CD14-positive monocyte (primary cell): ENCODE measurements around the gene PLCH1. TPM values are rescaled to one million over a fixed set of nuclear protein-coding genes. Genes with fewer than 3 reads are reported as not detected.

Source experiments
- DNase-seq, 3 donors: peaks; one replicate each; pipeline ENCODE4 v3.0.0-alpha.2; 2011 to 2022
- H2AFZ ChIP-seq: 2 replicates; pipeline ENCODE4 v1.6.0; 2012; ENCODE audit warnings: mild to moderate bottlenecking, low read depth, low read length, inconsistent platforms; ENCODE audit not compliant: insufficient read depth, poor library complexity, severe bottlenecking
- H3K27ac ChIP-seq, 2 donors: 1 replicate in 1 of 2; 2 replicates in 1 of 2; pipeline ENCODE4 v1.5.1; 2012 to 2013; ENCODE audit warnings: low read length in 2 of 2, control low read depth in 1 of 2, inconsistent platforms in 1 of 2, low read depth in 1 of 2, mild to moderate bottlenecking in 1 of 2
- H3K27me3 ChIP-seq, 2 donors: one replicate each; pipeline versions ENCODE4 v1.6.0 to v1.6.1; 2011 to 2013; ENCODE audit warnings: low read length in 2 of 2; ENCODE audit not compliant: control insufficient read depth in 2 of 2, insufficient read depth in 2 of 2
- H3K36me3 ChIP-seq, 2 donors: replicated peaks in 1 of 2; 1 replicate in 1 of 2; 2 replicates in 1 of 2; pipeline versions ENCODE4 v1.5.1 to v1.6.1; 2012 to 2013; ENCODE audit warnings: low read length in 2 of 2, control low read depth in 1 of 2, inconsistent platforms in 1 of 2, mild to moderate bottlenecking in 1 of 2; ENCODE audit not compliant: insufficient read depth in 2 of 2, control insufficient read depth in 1 of 2
- H3K4me1 ChIP-seq, 2 donors: 1 replicate in 1 of 2; 2 replicates in 1 of 2; pipeline versions ENCODE4 v1.5.1 to v1.6.1; 2012 to 2013; ENCODE audit warnings: low read length in 2 of 2, control low read depth in 1 of 2, inconsistent platforms in 1 of 2, mild to moderate bottlenecking in 1 of 2, moderate library complexity in 1 of 2; ENCODE audit not compliant: insufficient read depth in 2 of 2, control insufficient read depth in 1 of 2
- H3K4me2 ChIP-seq: replicated peaks from 2 replicates; pipeline ENCODE3; 2012; ENCODE audit warnings: low read length, moderate library complexity, mild to moderate bottlenecking; ENCODE audit not compliant: poor library complexity, severe bottlenecking; ENCODE audit errors: extremely low read depth
- H3K4me3 ChIP-seq, 3 experiments: fragments of 200-600 bp in 1 of 3; sonication (generic) in 1 of 3; replicated peaks in 1 of 3; 1 replicate in 2 of 3; 2 replicates in 1 of 3; pipeline ENCODE4 v1.5.1; 2011 to 2013; ENCODE audit warnings: low read length in 3 of 3, mild to moderate bottlenecking in 3 of 3, control low read depth in 2 of 3, low read depth in 2 of 3, inconsistent platforms in 1 of 3, moderate library complexity in 1 of 3
- H3K79me2 ChIP-seq: 2 replicates; pipeline ENCODE4 v1.6.0; 2012; ENCODE audit warnings: mild to moderate bottlenecking, control low read depth, inconsistent platforms, low read length, moderate library complexity; ENCODE audit not compliant: insufficient read depth
- H3K9ac ChIP-seq: 2 replicates; pipeline ENCODE4 v1.6.0; 2017; ENCODE audit warnings: low read length, mild to moderate bottlenecking; ENCODE audit not compliant: insufficient read depth, poor library complexity, severe bottlenecking
- H3K9me3 ChIP-seq, 2 donors: replicated peaks in 1 of 2; 1 replicate in 1 of 2; 2 replicates in 1 of 2; pipeline versions ENCODE4 v1.5.1 to v1.6.1; 2012 to 2013; ENCODE audit warnings: low read length in 2 of 2, control low read depth in 1 of 2; ENCODE audit not compliant: control insufficient read depth in 1 of 2, insufficient read depth in 1 of 2
- H4K20me1 ChIP-seq: 2 replicates; pipeline ENCODE4 v1.6.0; 2012; ENCODE audit warnings: mild to moderate bottlenecking, low read length, control low read depth, moderate library complexity; ENCODE audit not compliant: insufficient read depth
- H3K27ac Mint-ChIP-seq, 7 donors: one replicate each; pipeline ENCODE4 v1.8.0; 2020; ENCODE audit warnings: mild to moderate bottlenecking in 7 of 7, mixed read lengths in 7 of 7, moderate library complexity in 6 of 7, inconsistent platforms in 2 of 7
- H3K27me3 Mint-ChIP-seq, 3 donors: one replicate each; pipeline ENCODE4 v1.8.0; 2021 to 2022; ENCODE audit warnings: low read depth in 3 of 3, mild to moderate bottlenecking in 3 of 3, mixed read lengths in 3 of 3, moderate library complexity in 3 of 3, inconsistent platforms in 1 of 3
- H3K36me3 Mint-ChIP-seq, 2 donors: one replicate each; pipeline ENCODE4 v1.8.0; 2020; ENCODE audit warnings: mixed read lengths in 2 of 2, inconsistent platforms in 1 of 2, mild to moderate bottlenecking in 1 of 2
- H3K4me1 Mint-ChIP-seq: one replicate; pipeline ENCODE4 v1.8.0; 2020; ENCODE audit warnings: mild to moderate bottlenecking, mixed read lengths
- H3K4me3 Mint-ChIP-seq, 2 donors: one replicate each; pipeline ENCODE4 v1.8.0; 2020; ENCODE audit warnings: mild to moderate bottlenecking in 2 of 2, mixed read lengths in 2 of 2, moderate library complexity in 1 of 2
- H3K9me3 Mint-ChIP-seq, 7 donors: one replicate each; pipeline ENCODE4 v1.8.0; 2020 to 2022; ENCODE audit warnings: mixed read lengths in 7 of 7, mild to moderate bottlenecking in 6 of 7, moderate library complexity in 6 of 7, inconsistent platforms in 2 of 7
- WGBS: methylation state at CpG from one replicate; pipeline ENCODE4 v1.1.5; 2013; ENCODE audit warnings: missing lambda C conversion rate; ENCODE audit not compliant: insufficient coverage; 5-methylcytosine and 5-hydroxymethylcytosine counted together
- intact Hi-C, 2 donors: fragments of 100-400 bp; cut with micrococcal nuclease; formaldehyde crosslinking; loops; one replicate each; pipeline versions ENCODE4 v1.15.0 to v1.15.1; 2023
- polyA plus RNA-seq, 3 donors: library from polyadenylated mRNA; depleted of rRNA in 1 of 3; unstranded in 2 of 3; stranded (reverse) in 1 of 3; fragments of 300-500 nt in 2 of 3; fragments of >200 nt in 1 of 3; fragmentation: Illumina TruSeq in 2 of 3; gene quantifications; 1 replicate in 2 of 3; 2 replicates in 1 of 3; pipeline ENCODE4 v1.2.3, GENCODE V29; 2012 to 2021
- TF ChIP-seq, protein P1 (sequence below): fragments of 200-600 bp; IDR thresholded peaks from one replicate; pipeline ENCODE4 v1.8.0; 2022; ENCODE audit warnings: antibody characterized with exemption, mild to moderate bottlenecking

Gene PLCH1
- polyA plus RNA-seq, 3 donors: not detected

DNA sequence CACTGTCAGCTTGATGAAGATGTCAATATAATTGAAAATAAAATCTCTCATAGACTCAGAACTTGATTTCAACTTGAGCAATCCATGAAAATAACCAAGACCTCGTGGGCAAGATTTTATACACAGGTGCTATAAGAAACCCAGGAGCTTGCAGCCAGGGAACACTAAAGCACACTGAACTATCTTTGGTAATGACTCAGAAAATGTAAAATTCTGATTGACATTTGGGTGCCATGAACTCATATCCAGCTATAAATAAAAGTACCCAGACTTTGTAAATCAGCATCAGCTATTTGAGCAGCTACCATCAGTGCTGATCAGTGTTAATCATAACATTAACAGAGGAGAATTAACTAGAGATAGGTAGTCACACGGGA lies 61.5 kb downstream of the PLCH1 start:
- H3K27me3 Mint-ChIP-seq: no peaks in the 10 kb centered on the region
- no peaks in the 10 kb centered on the region for H3K9me3 ChIP-seq
- H2AFZ ChIP-seq: no peak overlapping the region
- 86% methylated on average over 1 of the region's 2 CpGs for WGBS
- no peak overlapping the region for H3K4me3 ChIP-seq
- H3K79me2 ChIP-seq: no peaks in the 10 kb centered on the region
- TF ChIP-seq, protein P1, sequence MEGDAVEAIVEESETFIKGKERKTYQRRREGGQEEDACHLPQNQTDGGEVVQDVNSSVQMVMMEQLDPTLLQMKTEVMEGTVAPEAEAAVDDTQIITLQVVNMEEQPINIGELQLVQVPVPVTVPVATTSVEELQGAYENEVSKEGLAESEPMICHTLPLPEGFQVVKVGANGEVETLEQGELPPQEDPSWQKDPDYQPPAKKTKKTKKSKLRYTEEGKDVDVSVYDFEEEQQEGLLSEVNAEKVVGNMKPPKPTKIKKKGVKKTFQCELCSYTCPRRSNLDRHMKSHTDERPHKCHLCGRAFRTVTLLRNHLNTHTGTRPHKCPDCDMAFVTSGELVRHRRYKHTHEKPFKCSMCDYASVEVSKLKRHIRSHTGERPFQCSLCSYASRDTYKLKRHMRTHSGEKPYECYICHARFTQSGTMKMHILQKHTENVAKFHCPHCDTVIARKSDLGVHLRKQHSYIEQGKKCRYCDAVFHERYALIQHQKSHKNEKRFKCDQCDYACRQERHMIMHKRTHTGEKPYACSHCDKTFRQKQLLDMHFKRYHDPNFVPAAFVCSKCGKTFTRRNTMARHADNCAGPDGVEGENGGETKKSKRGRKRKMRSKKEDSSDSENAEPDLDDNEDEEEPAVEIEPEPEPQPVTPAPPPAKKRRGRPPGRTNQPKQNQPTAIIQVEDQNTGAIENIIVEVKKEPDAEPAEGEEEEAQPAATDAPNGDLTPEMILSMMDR: no peak
- no peak for DNase-seq
- no peak overlapping the region for H3K4me2 ChIP-seq
- H3K4me3 Mint-ChIP-seq: no peak overlapping the region
- H3K9me3 Mint-ChIP-seq: peaks cover 0 to 2% (median 0%) of the 10 kb centered on the region in 7 donors
- no peaks in the 10 kb centered on the region for H3K36me3 ChIP-seq
- no peaks in the 10 kb centered on the region for H3K27me3 ChIP-seq
- no peak overlapping the region for H3K9ac ChIP-seq
- H3K27ac ChIP-seq: no peak overlapping the region
- intact Hi-C loops: no loop called here
- no peak overlapping the region for H3K27ac Mint-ChIP-seq
- H3K36me3 Mint-ChIP-seq: no peaks in the 10 kb centered on the region
- H3K4me1 ChIP-seq: no peaks in the 10 kb centered on the region
- no peaks in the 10 kb centered on the region for H3K4me1 Mint-ChIP-seq
- no peaks in the 10 kb centered on the region for H4K20me1 ChIP-seq

DNA sequence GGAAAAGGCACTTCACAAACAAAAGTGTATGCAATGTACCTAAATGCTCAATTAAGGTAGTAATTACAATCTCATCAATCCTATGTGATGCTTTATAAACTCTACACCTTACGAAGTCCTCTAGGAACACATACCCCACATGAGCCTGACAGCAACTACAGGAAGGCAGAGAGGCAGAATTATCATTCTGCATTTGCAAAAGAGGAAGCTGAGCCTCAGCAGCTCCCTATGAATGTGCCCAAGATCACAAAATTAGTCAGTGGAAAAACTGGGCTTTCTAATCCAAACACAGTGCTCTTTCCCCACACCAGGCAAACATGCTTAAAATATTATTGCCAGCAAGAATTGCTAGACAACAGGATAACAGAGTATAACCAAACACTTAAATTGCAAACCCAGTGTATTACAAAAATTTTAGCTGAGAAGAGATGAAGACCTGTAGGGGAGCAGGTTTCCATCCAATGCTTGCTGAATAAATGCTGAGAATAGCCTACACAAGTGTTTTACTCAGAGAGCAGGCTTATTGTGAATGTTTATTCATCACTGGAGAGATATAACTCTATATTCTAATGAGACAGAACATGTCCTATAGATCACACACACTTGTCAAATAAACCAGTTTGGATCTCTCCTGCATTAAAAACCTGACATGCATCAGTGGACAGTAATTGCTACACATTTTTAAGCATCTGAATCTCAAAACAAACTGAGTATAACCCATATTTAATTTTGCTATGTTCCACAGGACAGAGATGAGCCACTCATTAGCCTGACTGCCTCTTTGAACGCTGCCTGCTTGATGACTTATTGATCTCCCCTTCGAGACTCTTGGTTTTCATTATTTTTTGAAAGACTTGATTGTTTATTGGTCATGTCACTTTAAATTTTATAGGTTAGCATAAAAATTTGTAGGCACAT lies 62.2 kb downstream of the PLCH1 start:
- Histone ChIP-seq H3K27me3 (no peaks in the 10 kb centered on the region), H3K4me1 (no peaks in the 10 kb centered on the region), H4K20me1 (no peaks in the 10 kb centered on the region), H3K79me2 (no peaks in the 10 kb centered on the region), H3K9me3 (no peaks in the 10 kb centered on the region), H2AFZ (no peak overlapping the region), H3K4me3 (no peak overlapping the region), H3K27ac (no peak overlapping the region), H3K36me3 (no peaks in the 10 kb centered on the region), H3K9ac (no peak overlapping the region), H3K4me2 (no peak overlapping the region)
- DNase-seq: no peak
- no peak overlapping the region for H3K4me3 Mint-ChIP-seq
- H3K36me3 Mint-ChIP-seq: no peaks in the 10 kb centered on the region
- no peaks in the 10 kb centered on the region for H3K4me1 Mint-ChIP-seq
- H3K27me3 Mint-ChIP-seq: no peaks in the 10 kb centered on the region
- peaks cover 0 to 2% (median 0%) of the 10 kb centered on the region in 7 donors for H3K9me3 Mint-ChIP-seq
- H3K27ac Mint-ChIP-seq: no peak overlapping the region
- intact Hi-C loops: no loop called here
- TF ChIP-seq, protein P1: no peak
- WGBS: 67% methylated on average over 3 of the region's 3 CpGs
